Suprapubic skin (tissue), 4 donors: ENCODE results near the gene SFRP5.

ENCODE experiments used
- EP300 ChIP-seq: sonication (generic); formaldehyde crosslinking; IDR thresholded peaks from one replicate; pipeline ENCODE4 v1.6.1; 2017; ENCODE audit warnings: antibody characterized with exemption
- POLR2A ChIP-seq, 2 donors: fragments of 450-650 bp; IDR thresholded peaks; one replicate each; pipeline ENCODE4 v1.6.1; 2017; ENCODE audit warnings: antibody characterized with exemption in 2 of 2, mild to moderate bottlenecking in 2 of 2, moderate library complexity in 2 of 2
- POLR2AphosphoS5 ChIP-seq, 3 donors: sonication (generic); formaldehyde crosslinking; IDR thresholded peaks; one replicate each; pipeline ENCODE4 v1.6.1; 2017; ENCODE audit warnings: antibody characterized with exemption in 3 of 3
- TF ChIP-seq, protein P1 (sequence below), 2 donors: fragments of 200-600 bp in 1 of 2; fragments of 450-650 bp in 1 of 2; sonication (generic) in 1 of 2; IDR thresholded peaks; one replicate each; pipeline ENCODE4 v1.5.1; 2016 to 2019; ENCODE audit warnings: antibody characterized with exemption in 2 of 2, mild to moderate bottlenecking in 1 of 2, moderate library complexity in 1 of 2

DNA sequence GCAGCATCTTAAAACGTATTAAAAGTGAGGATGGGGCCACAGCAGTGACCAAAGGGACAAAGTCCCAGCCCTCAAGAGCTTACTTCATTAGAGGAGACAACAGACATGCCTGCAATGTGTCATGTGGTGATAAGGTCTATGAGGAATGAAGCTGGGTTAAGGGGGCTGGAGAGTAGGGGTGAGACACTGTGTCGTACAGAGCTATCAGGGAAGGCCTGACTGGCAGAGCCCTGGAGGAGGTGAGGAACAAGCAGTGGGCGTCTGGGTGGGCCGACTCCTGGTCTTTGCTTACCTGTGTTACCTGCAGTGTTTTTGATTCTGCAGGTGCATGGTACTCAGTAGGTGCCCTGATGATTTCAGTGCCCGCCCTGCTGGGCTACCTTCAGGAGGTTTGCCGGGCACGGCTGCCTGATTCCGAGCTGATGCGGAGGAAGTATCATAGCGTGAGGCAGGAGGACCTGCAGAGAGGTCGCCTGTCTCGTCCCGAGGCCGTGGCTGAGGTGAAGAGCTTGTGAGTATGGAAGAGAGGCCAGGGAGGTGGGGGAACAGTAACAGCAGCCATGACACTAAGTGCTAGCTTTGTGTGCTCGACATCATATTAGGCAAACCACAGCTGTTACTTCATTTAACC, 27.3 kb downstream of the SFRP5 start:
- TF ChIP-seq EP300 (no peak), POLR2A (IDR thresholded peaks at IDR 0.05) (no peak), POLR2AphosphoS5 (IDR thresholded peaks at IDR 0.05) (no peak)
- TF ChIP-seq, protein P1, sequence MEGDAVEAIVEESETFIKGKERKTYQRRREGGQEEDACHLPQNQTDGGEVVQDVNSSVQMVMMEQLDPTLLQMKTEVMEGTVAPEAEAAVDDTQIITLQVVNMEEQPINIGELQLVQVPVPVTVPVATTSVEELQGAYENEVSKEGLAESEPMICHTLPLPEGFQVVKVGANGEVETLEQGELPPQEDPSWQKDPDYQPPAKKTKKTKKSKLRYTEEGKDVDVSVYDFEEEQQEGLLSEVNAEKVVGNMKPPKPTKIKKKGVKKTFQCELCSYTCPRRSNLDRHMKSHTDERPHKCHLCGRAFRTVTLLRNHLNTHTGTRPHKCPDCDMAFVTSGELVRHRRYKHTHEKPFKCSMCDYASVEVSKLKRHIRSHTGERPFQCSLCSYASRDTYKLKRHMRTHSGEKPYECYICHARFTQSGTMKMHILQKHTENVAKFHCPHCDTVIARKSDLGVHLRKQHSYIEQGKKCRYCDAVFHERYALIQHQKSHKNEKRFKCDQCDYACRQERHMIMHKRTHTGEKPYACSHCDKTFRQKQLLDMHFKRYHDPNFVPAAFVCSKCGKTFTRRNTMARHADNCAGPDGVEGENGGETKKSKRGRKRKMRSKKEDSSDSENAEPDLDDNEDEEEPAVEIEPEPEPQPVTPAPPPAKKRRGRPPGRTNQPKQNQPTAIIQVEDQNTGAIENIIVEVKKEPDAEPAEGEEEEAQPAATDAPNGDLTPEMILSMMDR (IDR thresholded peaks at IDR 0.05), result no peak
